ENCODE measurements around the gene UBE3A.

DNA sequence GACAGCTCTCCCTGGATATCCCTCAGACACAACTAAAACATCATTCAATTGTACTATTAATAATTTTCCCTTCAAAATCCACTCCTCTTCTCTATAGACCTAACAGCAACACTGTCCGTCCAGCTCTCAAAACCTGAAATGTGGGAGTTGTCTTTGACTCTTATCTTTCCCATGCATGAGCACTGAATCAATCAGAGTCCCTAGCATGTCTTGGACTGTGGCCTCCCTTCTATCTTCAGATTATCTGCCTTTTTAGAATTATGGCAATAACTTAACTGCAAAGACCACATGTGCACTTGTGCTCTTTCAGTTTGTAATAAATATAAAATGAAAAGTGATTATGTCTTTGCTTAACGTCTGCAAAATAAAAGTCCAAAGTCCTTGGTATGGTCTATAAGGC is 107.0 kb downstream of the UBE3A start:
- no peak for TF ChIP-seq POLR2A (IDR thresholded peaks at IDR 0.05)
- TF ChIP-seq, protein P1, sequence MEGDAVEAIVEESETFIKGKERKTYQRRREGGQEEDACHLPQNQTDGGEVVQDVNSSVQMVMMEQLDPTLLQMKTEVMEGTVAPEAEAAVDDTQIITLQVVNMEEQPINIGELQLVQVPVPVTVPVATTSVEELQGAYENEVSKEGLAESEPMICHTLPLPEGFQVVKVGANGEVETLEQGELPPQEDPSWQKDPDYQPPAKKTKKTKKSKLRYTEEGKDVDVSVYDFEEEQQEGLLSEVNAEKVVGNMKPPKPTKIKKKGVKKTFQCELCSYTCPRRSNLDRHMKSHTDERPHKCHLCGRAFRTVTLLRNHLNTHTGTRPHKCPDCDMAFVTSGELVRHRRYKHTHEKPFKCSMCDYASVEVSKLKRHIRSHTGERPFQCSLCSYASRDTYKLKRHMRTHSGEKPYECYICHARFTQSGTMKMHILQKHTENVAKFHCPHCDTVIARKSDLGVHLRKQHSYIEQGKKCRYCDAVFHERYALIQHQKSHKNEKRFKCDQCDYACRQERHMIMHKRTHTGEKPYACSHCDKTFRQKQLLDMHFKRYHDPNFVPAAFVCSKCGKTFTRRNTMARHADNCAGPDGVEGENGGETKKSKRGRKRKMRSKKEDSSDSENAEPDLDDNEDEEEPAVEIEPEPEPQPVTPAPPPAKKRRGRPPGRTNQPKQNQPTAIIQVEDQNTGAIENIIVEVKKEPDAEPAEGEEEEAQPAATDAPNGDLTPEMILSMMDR (IDR thresholded peaks at IDR 0.05), result no peak

Data from lower leg skin (tissue), 3 donors.